SK-N-SH treated with all-trans-retinoic acid at 6 μM for 48 hours (cell line): ENCODE measurements around the gene LRRC8C.

Experiments
- ATAC-seq: fragments of 200-7000 bp; cut with Tn5 transposase; 3 replicates; pipeline ENCODE4 v1.9.1; 2020; ENCODE audit warnings: mild to moderate bottlenecking, moderate library complexity
- ARNTL ChIP-seq: fragments of 450-650 bp; formaldehyde crosslinking; IDR thresholded peaks from 2 replicates; pipeline ENCODE4 v1.5.0; 2020; ENCODE audit warnings: low read depth, mild to moderate bottlenecking, moderate library complexity, borderline replicate concordance
- BACH2 ChIP-seq: fragments of 250-450 bp; sonication (Bioruptor Pico); IDR thresholded peaks from 2 replicates; pipeline ENCODE4 v1.9.0; 2021; ENCODE audit warnings: mild to moderate bottlenecking, borderline replicate concordance
- CSDC2 ChIP-seq: fragments of 250-450 bp; sonication (Bioruptor Pico); IDR thresholded peaks from 2 replicates; pipeline ENCODE4 v1.5.0; 2020; ENCODE audit warnings: mild to moderate bottlenecking, moderate library complexity
- GLIS3 ChIP-seq: fragments of 250-450 bp; sonication (Bioruptor Pico); IDR thresholded peaks from 2 replicates; pipeline ENCODE4 v1.5.0; 2020; ENCODE audit warnings: mild to moderate bottlenecking, moderate library complexity
- ISL1 ChIP-seq: fragments of 250-450 bp; sonication (Bioruptor Pico); IDR thresholded peaks from 2 replicates; pipeline ENCODE4 v2.1.2; 2022; ENCODE audit warnings: mild to moderate bottlenecking, moderate library complexity
- PPARA ChIP-seq: fragments of 250-450 bp; sonication (Bioruptor Pico); IDR thresholded peaks from 2 replicates; pipeline ENCODE4 v1.5.0; 2020; ENCODE audit warnings: mild to moderate bottlenecking, borderline replicate concordance
- RARB ChIP-seq: fragments of 250-450 bp; sonication (Bioruptor Pico); IDR thresholded peaks from 2 replicates; pipeline ENCODE4 v1.8.0; 2021; ENCODE audit warnings: mild to moderate bottlenecking, moderate library complexity
- TCF4 ChIP-seq: fragments of 250-450 bp; sonication (Bioruptor Pico); IDR thresholded peaks from 2 replicates; pipeline ENCODE4 v1.8.0; 2021; ENCODE audit warnings: mild to moderate bottlenecking, moderate library complexity, borderline replicate concordance
- TOX ChIP-seq: fragments of 250-450 bp; sonication (Bioruptor Pico); IDR thresholded peaks from 2 replicates; pipeline ENCODE4 v1.8.0; 2021; ENCODE audit warnings: mild to moderate bottlenecking, moderate library complexity, borderline replicate concordance
- ZC3H10 ChIP-seq: fragments of 250-450 bp; sonication (Bioruptor Pico); IDR thresholded peaks from 2 replicates; pipeline ENCODE4 v1.5.1; 2021; ENCODE audit warnings: mild to moderate bottlenecking, moderate library complexity
- ZFP3 ChIP-seq: fragments of 250-450 bp; sonication (Bioruptor Pico); IDR thresholded peaks from 2 replicates; pipeline ENCODE4 v1.5.0; 2020; ENCODE audit warnings: mild to moderate bottlenecking, moderate library complexity
- ZFP30 ChIP-seq: fragments of 450-650 bp; formaldehyde crosslinking; IDR thresholded peaks from 2 replicates; pipeline ENCODE4 v1.5.0; 2022; ENCODE audit warnings: mild to moderate bottlenecking, moderate library complexity
- ZNF565 ChIP-seq: fragments of 450-650 bp; formaldehyde crosslinking; conservative IDR thresholded peaks from 2 replicates; pipeline ENCODE4 v1.5.0; 2020; ENCODE audit warnings: low read depth, mild to moderate bottlenecking, moderate library complexity
- ZNF8 ChIP-seq: fragments of 450-650 bp; formaldehyde crosslinking; IDR thresholded peaks from 2 replicates; pipeline ENCODE4 v1.5.0; 2020; ENCODE audit warnings: mild to moderate bottlenecking, moderate library complexity
- TF ChIP-seq, protein P1 (sequence below): fragments of 250-450 bp; sonication (Bioruptor Pico); IDR thresholded peaks from 2 replicates; pipeline ENCODE4 v1.8.0; 2020; ENCODE audit warnings: mild to moderate bottlenecking, moderate library complexity, borderline replicate concordance
- TF ChIP-seq, protein P2 (sequence below): fragments of 250-450 bp; sonication (Bioruptor Pico); IDR thresholded peaks from 2 replicates; pipeline ENCODE4 v1.5.1; 2020; ENCODE audit warnings: low read depth, mild to moderate bottlenecking, moderate library complexity
- TF ChIP-seq, protein P3 (sequence below): fragments of 250-450 bp; sonication (Bioruptor Pico); IDR thresholded peaks from 2 replicates; pipeline ENCODE4 v1.5.1; 2021; ENCODE audit warnings: mild to moderate bottlenecking, moderate library complexity
- TF ChIP-seq, protein P4 (sequence below): fragments of 250-450 bp; sonication (Bioruptor Pico); IDR thresholded peaks from 2 replicates; pipeline ENCODE4 v1.8.0; 2021; ENCODE audit warnings: low read depth, mild to moderate bottlenecking, moderate library complexity, borderline replicate concordance

The LRRC8C gene

DNA sequence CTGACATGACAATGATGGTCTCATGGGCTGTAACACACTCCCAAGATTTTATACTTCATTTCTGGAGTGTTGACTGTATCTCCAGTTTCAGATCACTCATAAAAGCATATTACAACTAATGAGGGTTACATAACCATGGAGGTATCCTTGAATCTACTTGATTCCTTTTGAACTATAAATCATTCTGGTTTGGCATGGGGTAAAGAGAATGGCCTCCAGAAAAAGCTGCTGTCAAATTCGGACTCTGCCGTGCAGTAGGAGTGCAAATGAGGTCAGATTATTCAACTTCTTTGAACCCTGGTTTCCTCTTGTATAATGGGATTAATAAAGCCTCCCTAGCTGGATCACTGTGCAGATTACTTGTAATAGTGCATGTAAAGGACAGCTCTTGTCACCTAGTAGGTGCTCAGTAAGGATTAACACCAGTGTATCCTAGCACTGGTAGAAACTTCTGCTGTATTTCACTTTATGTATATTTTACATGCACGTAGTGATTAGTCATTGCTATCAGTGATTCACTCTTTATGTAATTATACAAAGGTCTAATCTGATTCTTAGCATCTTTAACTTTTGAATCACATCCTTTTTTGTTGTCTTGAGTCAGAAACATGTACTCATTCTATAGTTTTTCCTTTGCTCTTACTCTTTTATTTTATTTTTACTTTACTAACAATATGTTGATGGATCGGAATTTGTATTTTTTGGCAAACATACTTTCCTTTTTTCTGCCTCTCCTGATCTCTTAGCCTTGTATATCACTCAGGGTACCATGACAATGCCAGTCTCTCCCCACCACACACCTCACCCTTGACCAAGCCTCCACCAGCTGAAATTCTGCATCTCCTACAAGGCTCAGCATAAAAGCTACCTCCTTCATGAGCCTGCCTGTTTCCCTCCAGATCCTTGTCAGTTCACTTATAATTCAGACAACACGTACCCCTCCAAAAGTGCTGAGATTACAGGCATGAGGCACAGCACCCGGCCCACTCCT is 3.2 kb downstream of the LRRC8C start:
- TF ChIP-seq GLIS3 (no peak), TCF4 (CRISPR knock-in tag) (no peak), ZNF565 (CRISPR knock-in tag) (no peak), RARB (CRISPR knock-in tag) (no peak), TOX (CRISPR knock-in tag) (no peak), CSDC2 (CRISPR knock-in tag) (no peak), BACH2 (CRISPR knock-in tag) (no peak), ISL1 (CRISPR knock-in tag) (peak; percentile 68), ZNF8 (CRISPR knock-in tag) (no peak), ARNTL (no peak), ZFP3 (CRISPR knock-in tag) (peak; percentile 90), ZC3H10 (CRISPR knock-in tag) (no peak), ZFP30 (CRISPR knock-in tag) (no peak), PPARA (CRISPR knock-in tag) (no peak)
- TF ChIP-seq, protein P1, sequence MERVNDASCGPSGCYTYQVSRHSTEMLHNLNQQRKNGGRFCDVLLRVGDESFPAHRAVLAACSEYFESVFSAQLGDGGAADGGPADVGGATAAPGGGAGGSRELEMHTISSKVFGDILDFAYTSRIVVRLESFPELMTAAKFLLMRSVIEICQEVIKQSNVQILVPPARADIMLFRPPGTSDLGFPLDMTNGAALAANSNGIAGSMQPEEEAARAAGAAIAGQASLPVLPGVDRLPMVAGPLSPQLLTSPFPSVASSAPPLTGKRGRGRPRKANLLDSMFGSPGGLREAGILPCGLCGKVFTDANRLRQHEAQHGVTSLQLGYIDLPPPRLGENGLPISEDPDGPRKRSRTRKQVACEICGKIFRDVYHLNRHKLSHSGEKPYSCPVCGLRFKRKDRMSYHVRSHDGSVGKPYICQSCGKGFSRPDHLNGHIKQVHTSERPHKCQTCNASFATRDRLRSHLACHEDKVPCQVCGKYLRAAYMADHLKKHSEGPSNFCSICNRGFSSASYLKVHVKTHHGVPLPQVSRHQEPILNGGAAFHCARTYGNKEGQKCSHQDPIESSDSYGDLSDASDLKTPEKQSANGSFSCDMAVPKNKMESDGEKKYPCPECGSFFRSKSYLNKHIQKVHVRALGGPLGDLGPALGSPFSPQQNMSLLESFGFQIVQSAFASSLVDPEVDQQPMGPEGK (CRISPR knock-in tag) = 0 out of 2 replicates have a peak, but pooled peaks have one; percentile 55
- TF ChIP-seq, protein P2, sequence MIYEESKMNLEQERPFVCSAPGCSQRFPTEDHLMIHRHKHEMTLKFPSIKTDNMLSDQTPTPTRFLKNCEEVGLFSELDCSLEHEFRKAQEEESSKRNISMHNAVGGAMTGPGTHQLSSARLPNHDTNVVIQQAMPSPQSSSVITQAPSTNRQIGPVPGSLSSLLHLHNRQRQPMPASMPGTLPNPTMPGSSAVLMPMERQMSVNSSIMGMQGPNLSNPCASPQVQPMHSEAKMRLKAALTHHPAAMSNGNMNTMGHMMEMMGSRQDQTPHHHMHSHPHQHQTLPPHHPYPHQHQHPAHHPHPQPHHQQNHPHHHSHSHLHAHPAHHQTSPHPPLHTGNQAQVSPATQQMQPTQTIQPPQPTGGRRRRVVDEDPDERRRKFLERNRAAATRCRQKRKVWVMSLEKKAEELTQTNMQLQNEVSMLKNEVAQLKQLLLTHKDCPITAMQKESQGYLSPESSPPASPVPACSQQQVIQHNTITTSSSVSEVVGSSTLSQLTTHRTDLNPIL (CRISPR knock-in tag) = peak; percentile 30; the same call in 1 of the 2 replicates
- ATAC-seq = peak; percentile 29

DNA sequence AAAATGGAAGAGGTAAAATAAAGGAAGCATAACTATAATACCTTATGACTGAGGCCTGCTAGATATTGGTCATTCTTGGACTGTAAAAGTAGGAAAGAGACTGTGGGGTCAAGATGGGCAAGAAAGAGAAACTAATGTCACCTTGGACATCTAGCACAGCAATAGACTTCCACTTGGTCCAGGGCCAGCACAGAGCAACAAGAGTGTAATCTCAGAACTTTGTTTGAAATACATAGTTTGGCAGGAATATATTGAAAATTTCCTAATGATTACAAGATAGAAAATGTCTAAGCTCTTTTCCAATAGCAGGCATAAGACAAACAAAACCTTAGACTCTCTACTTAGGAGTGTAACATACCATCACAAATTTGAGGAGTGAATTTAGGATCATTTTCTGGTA is 4.6 kb downstream of the LRRC8C start:
- no peak for ATAC-seq
- TF ChIP-seq BACH2 (CRISPR knock-in tag) (no peak), RARB (CRISPR knock-in tag) (no peak), ZNF565 (CRISPR knock-in tag) (no peak), ZNF8 (CRISPR knock-in tag) (no peak), TCF4 (CRISPR knock-in tag) (no peak), ZFP30 (CRISPR knock-in tag) (no peak)
- TF ChIP-seq, protein P2 (CRISPR knock-in tag) = no peak
- TF ChIP-seq, protein P3, sequence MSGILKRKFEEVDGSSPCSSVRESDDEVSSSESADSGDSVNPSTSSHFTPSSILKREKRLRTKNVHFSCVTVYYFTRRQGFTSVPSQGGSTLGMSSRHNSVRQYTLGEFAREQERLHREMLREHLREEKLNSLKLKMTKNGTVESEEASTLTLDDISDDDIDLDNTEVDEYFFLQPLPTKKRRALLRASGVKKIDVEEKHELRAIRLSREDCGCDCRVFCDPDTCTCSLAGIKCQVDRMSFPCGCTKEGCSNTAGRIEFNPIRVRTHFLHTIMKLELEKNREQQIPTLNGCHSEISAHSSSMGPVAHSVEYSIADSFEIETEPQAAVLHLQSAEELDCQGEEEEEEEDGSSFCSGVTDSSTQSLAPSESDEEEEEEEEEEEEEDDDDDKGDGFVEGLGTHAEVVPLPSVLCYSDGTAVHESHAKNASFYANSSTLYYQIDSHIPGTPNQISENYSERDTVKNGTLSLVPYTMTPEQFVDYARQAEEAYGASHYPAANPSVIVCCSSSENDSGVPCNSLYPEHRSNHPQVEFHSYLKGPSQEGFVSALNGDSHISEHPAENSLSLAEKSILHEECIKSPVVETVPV (CRISPR knock-in tag) = no peak
- TF ChIP-seq, protein P4, sequence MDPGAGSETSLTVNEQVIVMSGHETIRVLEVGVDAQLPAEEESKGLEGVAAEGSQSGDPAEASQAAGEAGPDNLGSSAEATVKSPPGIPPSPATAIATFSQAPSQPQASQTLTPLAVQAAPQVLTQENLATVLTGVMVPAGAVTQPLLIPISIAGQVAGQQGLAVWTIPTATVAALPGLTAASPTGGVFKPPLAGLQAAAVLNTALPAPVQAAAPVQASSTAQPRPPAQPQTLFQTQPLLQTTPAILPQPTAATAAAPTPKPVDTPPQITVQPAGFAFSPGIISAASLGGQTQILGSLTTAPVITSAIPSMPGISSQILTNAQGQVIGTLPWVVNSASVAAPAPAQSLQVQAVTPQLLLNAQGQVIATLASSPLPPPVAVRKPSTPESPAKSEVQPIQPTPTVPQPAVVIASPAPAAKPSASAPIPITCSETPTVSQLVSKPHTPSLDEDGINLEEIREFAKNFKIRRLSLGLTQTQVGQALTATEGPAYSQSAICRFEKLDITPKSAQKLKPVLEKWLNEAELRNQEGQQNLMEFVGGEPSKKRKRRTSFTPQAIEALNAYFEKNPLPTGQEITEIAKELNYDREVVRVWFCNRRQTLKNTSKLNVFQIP = no peak
- TF ChIP-seq, protein P1 (CRISPR knock-in tag) = no peak
